Stimulated activated CD8-positive, alpha-beta memory T cell treated with anti-CD3 and anti-CD28 coated beads, Interleukin-7, amount 100 ng/mL, for 1 hour (primary cell): ENCODE data around the gene TNFRSF14.
A peak's percentile ranks its signal among the peaks of the same experiment; 100 is the strongest.

Experiments used
- DNase-seq, 2 donors: peaks; one replicate each; pipeline ENCODE4 v3.0.0-alpha.2; 2020; ENCODE audit warnings: low read depth in 2 of 2

Gene TNFRSF14

GRCh38 chr1:2556277-2556677 lies at the start of gene TNFRSF14:
TNFRSF14 (plus strand) TSS chr1:2556371; CDS start chr1:2556665, 294 bp downstream.
- peak in 1 of 2 donors; percentile 48 for DNase-seq

GRCh38 chr1:2506901-2507565 lies 49.1 kb upstream of the TNFRSF14 start:
- DNase-seq = no peak

- no peak for DNase-seq
Observed at GRCh38 chr1:2507744-2508155, 48.4 kb upstream of the TNFRSF14 start.

- DNase-seq = no peak
Observed at GRCh38 chr1:2508180-2508579, 48.0 kb upstream of the TNFRSF14 start.

- no peak for DNase-seq
Observed at GRCh38 chr1:2508751-2509150, 47.4 kb upstream of the TNFRSF14 start.

GRCh38 chr1:2509589-2509988 lies 46.6 kb upstream of the TNFRSF14 start:
- DNase-seq = no peak

- no peak for DNase-seq
Observed at GRCh38 chr1:2510366-2511155, 45.6 kb upstream of the TNFRSF14 start.

GRCh38 chr1:2512862-2513421 lies 43.2 kb upstream of the TNFRSF14 start:
- DNase-seq = no peak

- no peak for DNase-seq
Observed at GRCh38 chr1:2513939-2514652, 42.1 kb upstream of the TNFRSF14 start.

- DNase-seq = no peak
Observed at GRCh38 chr1:2514863-2515762, 41.1 kb upstream of the TNFRSF14 start.

- no peak for DNase-seq
Observed at GRCh38 chr1:2515763-2516080, 40.4 kb upstream of the TNFRSF14 start.

- no peak for DNase-seq
Observed at GRCh38 chr1:2516124-2516523, 40.0 kb upstream of the TNFRSF14 start.

GRCh38 chr1:2516946-2517345 lies 39.2 kb upstream of the TNFRSF14 start:
- DNase-seq = no peak

GRCh38 chr1:2517966-2518365 lies 38.2 kb upstream of the TNFRSF14 start:
- no peak for DNase-seq

GRCh38 chr1:2518528-2518927 lies 37.6 kb upstream of the TNFRSF14 start:
- no peak for DNase-seq

- DNase-seq = no peak
Observed at GRCh38 chr1:2519029-2519685, 37.0 kb upstream of the TNFRSF14 start.

GRCh38 chr1:2519729-2520128 lies 36.4 kb upstream of the TNFRSF14 start:
- no peak for DNase-seq

- no peak for DNase-seq
Observed at GRCh38 chr1:2520206-2520605, 36.0 kb upstream of the TNFRSF14 start.

GRCh38 chr1:2520806-2521205 lies 35.4 kb upstream of the TNFRSF14 start:
- no peak for DNase-seq

GRCh38 chr1:2522230-2522629 lies 33.9 kb upstream of the TNFRSF14 start:
- DNase-seq = no peak
